ENCODE results near the gene ADARB2.

Gene ADARB2

GRCh38 chr10:1521741-1522140 is 215.6 kb downstream of the ADARB2 start:
- DNase-seq (ENCODE audit: low read depth): no peak

GRCh38 chr10:1520909-1521565 is 216.3 kb downstream of the ADARB2 start:
- DNase-seq (ENCODE audit: low read depth): no peak

GRCh38 chr10:1519391-1519790 is 217.9 kb downstream of the ADARB2 start:
- no peak for DNase-seq (ENCODE audit: low read depth)

- no peak for DNase-seq (ENCODE audit: low read depth)
Observed at GRCh38 chr10:1517684-1518083, 219.6 kb downstream of the ADARB2 start.

- no peak for DNase-seq (ENCODE audit: low read depth)
Observed at GRCh38 chr10:1516492-1517165, 220.7 kb downstream of the ADARB2 start.

GRCh38 chr10:1515780-1516491 is 221.4 kb downstream of the ADARB2 start:
- no peak for DNase-seq (ENCODE audit: low read depth)

GRCh38 chr10:1515121-1515779 is 222.1 kb downstream of the ADARB2 start:
- no peak for DNase-seq (ENCODE audit: low read depth)

- DNase-seq (ENCODE audit: low read depth): no peak
Observed at GRCh38 chr10:1514681-1515080, 222.6 kb downstream of the ADARB2 start.

- no peak for DNase-seq (ENCODE audit: low read depth)
Observed at GRCh38 chr10:1513221-1513620, 224.1 kb downstream of the ADARB2 start.

- no peak for DNase-seq (ENCODE audit: low read depth)
Observed at GRCh38 chr10:1509011-1509530, 228.3 kb downstream of the ADARB2 start.

GRCh38 chr10:1508096-1508495 is 229.2 kb downstream of the ADARB2 start:
- no peak for DNase-seq (ENCODE audit: low read depth)

GRCh38 chr10:1507436-1507835 is 229.9 kb downstream of the ADARB2 start:
- no peak for DNase-seq (ENCODE audit: low read depth)

GRCh38 chr10:1504940-1505339 is 232.4 kb downstream of the ADARB2 start:
- no peak for DNase-seq (ENCODE audit: low read depth)

- no peak for DNase-seq (ENCODE audit: low read depth)
Observed at GRCh38 chr10:1504286-1504685, 233.0 kb downstream of the ADARB2 start.

- no peak for DNase-seq (ENCODE audit: low read depth)
Observed at GRCh38 chr10:1502451-1502850, 234.9 kb downstream of the ADARB2 start.

- no peak for DNase-seq (ENCODE audit: low read depth)
Observed at GRCh38 chr10:1499359-1499957, 237.9 kb downstream of the ADARB2 start.

- DNase-seq (ENCODE audit: low read depth): no peak
Observed at GRCh38 chr10:1498746-1499358, 238.5 kb downstream of the ADARB2 start.

GRCh38 chr10:1495915-1496517 is 241.3 kb downstream of the ADARB2 start:
- no peak for DNase-seq (ENCODE audit: low read depth)

- no peak for DNase-seq (ENCODE audit: low read depth)
Observed at GRCh38 chr10:1492641-1493040, 244.7 kb downstream of the ADARB2 start.

GRCh38 chr10:1491901-1492300 is 245.4 kb downstream of the ADARB2 start:
- DNase-seq (ENCODE audit: low read depth): no peak

- DNase-seq (ENCODE audit: low read depth): no peak
Observed at GRCh38 chr10:1489801-1490200, 247.5 kb downstream of the ADARB2 start.
